H9 (cell line): ENCODE results near the gene SPRED2. TPM values are rescaled to one million over a fixed set of nuclear protein-coding genes. Genes with fewer than 3 reads are reported as not detected.

Experiments
- DNase-seq: peaks from one replicate; pipeline ENCODE4 v3.0.0-alpha.2; 2017
- H2AFZ ChIP-seq: one replicate; pipeline ENCODE4 v1.6.1; 2013; ENCODE audit warnings: mild to moderate bottlenecking, low read length, control low read depth, moderate library complexity
- H2AK5ac ChIP-seq: 2 replicates; pipeline ENCODE4 v1.6.1; 2013; ENCODE audit warnings: low read length, control low read depth, mixed read lengths; ENCODE audit not compliant: insufficient read length
- H2BK120ac ChIP-seq: one replicate; pipeline ENCODE4 v1.6.1; 2013; ENCODE audit warnings: low read depth, mild to moderate bottlenecking, low read length, control low read depth, inconsistent platforms; ENCODE audit not compliant: poor library complexity, severe bottlenecking
- H2BK12ac ChIP-seq: 2 replicates; pipeline ENCODE4 v1.6.1; 2013; ENCODE audit warnings: low read length, control low read depth, mixed read lengths, low read depth; ENCODE audit not compliant: insufficient read length
- H2BK15ac ChIP-seq: 2 replicates; pipeline ENCODE4 v1.6.1; 2013; ENCODE audit warnings: low read depth, low read length, control low read depth
- H2BK20ac ChIP-seq: one replicate; pipeline ENCODE4 v1.6.1; 2013; ENCODE audit warnings: low read depth, mild to moderate bottlenecking, low read length, control low read depth, inconsistent platforms; ENCODE audit not compliant: poor library complexity, severe bottlenecking
- H2BK5ac ChIP-seq: 2 replicates; pipeline ENCODE4 v1.6.1; 2013; ENCODE audit warnings: low read length, control low read depth, mixed read lengths; ENCODE audit not compliant: insufficient read length
- H3K14ac ChIP-seq: 2 replicates; pipeline ENCODE4 v1.6.1; 2013; ENCODE audit warnings: low read length, control low read depth; ENCODE audit not compliant: insufficient read depth
- H3K18ac ChIP-seq: 2 replicates; pipeline ENCODE4 v1.6.1; 2013; ENCODE audit warnings: low read depth, mild to moderate bottlenecking, mixed read lengths, low read length, control low read depth; ENCODE audit not compliant: insufficient read length
- H3K23ac ChIP-seq: 2 replicates; pipeline ENCODE4 v1.6.1; 2013; ENCODE audit warnings: low read length, control low read depth, mixed read lengths, low read depth; ENCODE audit not compliant: insufficient read length
- H3K23me2 ChIP-seq: 2 replicates; pipeline ENCODE4 v1.6.1; 2013; ENCODE audit warnings: low read depth, mild to moderate bottlenecking, mixed read lengths, low read length, control low read depth; ENCODE audit not compliant: insufficient read length, poor library complexity, severe bottlenecking
- H3K27ac ChIP-seq: 2 replicates; pipeline ENCODE4 v1.5.1; 2013; ENCODE audit warnings: low read length, control low read depth, mixed read lengths, low read depth; ENCODE audit not compliant: insufficient read length
- H3K27me3 ChIP-seq: 2 replicates; pipeline ENCODE4 v1.6.1; 2013; ENCODE audit warnings: low read length, control low read depth, inconsistent platforms; ENCODE audit not compliant: insufficient read depth
- H3K4ac ChIP-seq: 2 replicates; pipeline ENCODE4 v1.6.1; 2013; ENCODE audit warnings: low read depth, mild to moderate bottlenecking, control low read depth, inconsistent platforms, low read length, moderate library complexity
- H3K4me1 ChIP-seq: 2 replicates; pipeline ENCODE4 v1.6.1; 2013; ENCODE audit warnings: low read length, control low read depth, inconsistent platforms; ENCODE audit not compliant: insufficient read depth
- H3K4me2 ChIP-seq: 2 replicates; pipeline ENCODE4 v1.6.1; 2013; ENCODE audit warnings: low read length, control low read depth, mixed read lengths; ENCODE audit not compliant: insufficient read length, insufficient read depth
- H3K56ac ChIP-seq: 2 replicates; pipeline ENCODE4 v1.6.1; 2013; ENCODE audit warnings: low read depth, mild to moderate bottlenecking, mixed read lengths, low read length, control low read depth; ENCODE audit not compliant: insufficient read length
- H3K79me1 ChIP-seq: 2 replicates; pipeline ENCODE4 v1.6.1; 2013; ENCODE audit warnings: low read depth, mild to moderate bottlenecking, moderate library complexity, low read length, control low read depth, inconsistent platforms; ENCODE audit not compliant: insufficient read depth, poor library complexity, severe bottlenecking
- H3K79me2 ChIP-seq: 2 replicates; pipeline ENCODE4 v1.6.1; 2013; ENCODE audit warnings: low read length, control low read depth, inconsistent platforms; ENCODE audit not compliant: insufficient read depth
- H3K9ac ChIP-seq: 2 replicates; pipeline ENCODE4 v1.6.1; 2013; ENCODE audit warnings: low read length, control low read depth, mixed read lengths; ENCODE audit not compliant: insufficient read length; ENCODE audit errors: extremely low read depth
- H3K9me3 ChIP-seq: one replicate; pipeline ENCODE4 v1.6.1; 2013; ENCODE audit warnings: low read depth, low read length, inconsistent platforms; ENCODE audit not compliant: control insufficient read depth
- H3T11ph ChIP-seq: one replicate; pipeline ENCODE4 v1.6.1; 2013; ENCODE audit warnings: mild to moderate bottlenecking, low read length, control low read depth, inconsistent platforms
- H4K20me1 ChIP-seq: one replicate; pipeline ENCODE4 v1.6.1; 2013; ENCODE audit not compliant: control insufficient read depth, insufficient read length, insufficient read depth
- H4K5ac ChIP-seq: 2 replicates; pipeline ENCODE4 v1.6.1; 2013; ENCODE audit warnings: low read depth, mild to moderate bottlenecking, mixed read lengths, low read length, control low read depth; ENCODE audit not compliant: insufficient read length
- H4K8ac ChIP-seq: replicated peaks from 2 replicates; pipeline ENCODE4 v1.6.1; 2013; ENCODE audit warnings: low read length, control low read depth, mixed read lengths, low read depth; ENCODE audit not compliant: insufficient read length
- H4K91ac ChIP-seq: 2 replicates; pipeline ENCODE4 v1.6.1; 2013; ENCODE audit warnings: low read depth, mild to moderate bottlenecking, moderate library complexity, mixed read lengths, low read length, control low read depth; ENCODE audit not compliant: insufficient read length
- H3K27ac Mint-ChIP-seq, 3 experiments: 2 replicates in 2 of 3; 3 replicates in 1 of 3; pipeline ENCODE4 v1.8.0; 2020 to 2021; ENCODE audit warnings: mixed read lengths in 3 of 3, mild to moderate bottlenecking in 1 of 3, moderate library complexity in 1 of 3
- H3K27me3 Mint-ChIP-seq: 2 replicates; pipeline ENCODE4 v1.8.0; 2021; ENCODE audit warnings: low read depth, mild to moderate bottlenecking, moderate library complexity, mixed read lengths
- H3K36me3 Mint-ChIP-seq, 3 experiments: 2 replicates in 2 of 3; 3 replicates in 1 of 3; pipeline ENCODE4 v1.8.0; 2020 to 2021; ENCODE audit warnings: low read depth in 3 of 3, mixed read lengths in 3 of 3; ENCODE audit not compliant: insufficient read depth in 1 of 3
- H3K4me1 Mint-ChIP-seq, 2 experiments: 2 replicates each; pipeline ENCODE4 v1.8.0; 2020; ENCODE audit warnings: mixed read lengths in 2 of 2
- H3K4me3 Mint-ChIP-seq, 2 experiments: 2 replicates in 1 of 2; 3 replicates in 1 of 2; pipeline ENCODE4 v1.8.0; 2020 to 2021; ENCODE audit warnings: mild to moderate bottlenecking in 2 of 2, mixed read lengths in 2 of 2, moderate library complexity in 1 of 2
- H3K9me3 Mint-ChIP-seq, 2 experiments: 2 replicates in 1 of 2; 3 replicates in 1 of 2; pipeline ENCODE4 v1.8.0; 2020; ENCODE audit warnings: mild to moderate bottlenecking in 2 of 2, mixed read lengths in 2 of 2, moderate library complexity in 1 of 2
- CTCF ChIP-seq: fragments of 200-600 bp; sonication (generic); conservative IDR thresholded peaks from 3 replicates; pipeline ENCODE4 v1.8.0; 2021; ENCODE audit warnings: antibody characterized with exemption, mild to moderate bottlenecking
- WGBS: extraction: QIAGEN DNeasy Blood & Tissue Kit; methylation state at CpG from one replicate; pipeline ENCODE4 v1.1.7; 2013; ENCODE audit warnings: missing lambda C conversion rate, low lambda C conversion rate, mixed read lengths; ENCODE audit not compliant: insufficient read length; ENCODE audit errors: extremely low coverage; 5-methylcytosine and 5-hydroxymethylcytosine counted together
- total RNA-seq: library from RNA; stranded (reverse); gene quantifications from 2 replicates; pipeline ENCODE4 v1.2.1, GENCODE V29; 2021

SPRED2 gene
- total RNA-seq, 1 experiment from 2014 or later, result 23.5 TPM

GRCh38 chr2:65281627-65282351 is 150.6 kb downstream of the SPRED2 start:
- H3K79me1 ChIP-seq, result no peaks in the 10 kb centered on the region
- no peak overlapping the region for H3K4ac ChIP-seq
- H3K9me3 Mint-ChIP-seq, result peaks cover 0 to 2% of the 10 kb centered on the region in 2 experiments; a peak in 1 of 5 replicates
- no peak overlapping the region for H2BK15ac ChIP-seq
- no peaks in the 10 kb centered on the region for H3K23me2 ChIP-seq
- H4K5ac ChIP-seq, result no peak overlapping the region
- H3K27ac ChIP-seq, result no peak overlapping the region
- H3K56ac ChIP-seq, result no peak overlapping the region
- no peak overlapping the region for H3K9ac ChIP-seq
- no peak overlapping the region for H2BK120ac ChIP-seq
- peaks cover 100% of the 10 kb centered on the region for H3K27me3 Mint-ChIP-seq
- H2AFZ ChIP-seq, result no peak overlapping the region
- H2BK20ac ChIP-seq, result no peak overlapping the region
- peaks cover 3 to 12% of the 10 kb centered on the region in 2 experiments; a peak in 3 of 4 replicates for H3K4me1 Mint-ChIP-seq
- H3K27ac Mint-ChIP-seq, result no peak overlapping the region
- no peak overlapping the region for H3T11ph ChIP-seq
- peak overlapping the region; percentile 25 for H3K4me2 ChIP-seq
- H2BK12ac ChIP-seq, result no peak overlapping the region
- H3K36me3 Mint-ChIP-seq, result no peaks in the 10 kb centered on the region
- no peak overlapping the region for H2BK5ac ChIP-seq
- no peak for DNase-seq
- H3K27me3 ChIP-seq, result peaks cover 28% of the 10 kb centered on the region
- no peak overlapping the region for H4K8ac ChIP-seq
- H3K4me3 Mint-ChIP-seq, result peak overlapping the region in 1 of 2 experiments; percentile 27; a peak in 1 of 5 replicates
- TF ChIP-seq CTCF, result no peak
- no peak overlapping the region for H2AK5ac ChIP-seq
- H3K18ac ChIP-seq, result no peak overlapping the region
- no peaks in the 10 kb centered on the region for H3K9me3 ChIP-seq
- no peak overlapping the region for H3K14ac ChIP-seq
- H3K4me1 ChIP-seq, result no peaks in the 10 kb centered on the region
- no peaks in the 10 kb centered on the region for H4K20me1 ChIP-seq
- no peaks in the 10 kb centered on the region for H3K79me2 ChIP-seq
- no CpG with 5 or more reads among the region's 4 CpGs for WGBS
- no peak overlapping the region for H3K23ac ChIP-seq
- H4K91ac ChIP-seq, result no peak overlapping the region
